Left cardiac atrium (tissue), 4 donors: Measurements from ENCODE around the gene TMEM130. TPM values are rescaled to one million over a fixed set of nuclear protein-coding genes. Genes with fewer than 3 reads are reported as not detected.
A peak's percentile ranks its signal among the peaks of the same experiment; 100 is the strongest.
"Not testable (repeated sequence)": the region's sequence is repeated elsewhere in the genome, so short reads cannot be mapped to it uniquely, and the experiment has no call there.

Experiments used
- ATAC-seq, 2 donors: fragments of 200-7000 bp; cut with Tn5 transposase; one replicate each; pipeline ENCODE4 v1.9.1; 2020; ENCODE audit warnings: mild to moderate bottlenecking in 2 of 2, moderate library complexity in 2 of 2
- DNase-seq: peaks from one replicate; pipeline ENCODE4 v3.0.0-alpha.2; 2020
- intact Hi-C, 2 donors: fragments of 100-400 bp; cut with DNase I; formaldehyde crosslinking; loops; one replicate each; pipeline versions ENCODE4 v1.14.1 to v1.15.1; 2022 to 2023
- total RNA-seq, 2 donors: library from RNA; stranded (reverse); fragmentation: NEBNext Ultra II Directional; extraction: Animal tissue kit (Norgen Biotek cat#: 25700); gene quantifications; one replicate each; pipeline ENCODE4 v1.2.1, GENCODE V29; 2021
- donor health status: DM: no; HTN: yes; CAD: no.
- donor health status: DM: no; HTN: yes; CAD: no; lungs with severe emphysema.
- donor health status: DM: yes; HTN: yes; CAD: no.
- donor health status: Dilated cardiomyopathy.

TMEM130 gene
- total RNA-seq, 2 donors from 2014 or later, result 0.27 TPM; not detected in 1

- intact Hi-C loops, result no loop called here
- ATAC-seq (peak; percentile 22 to 23), DNase-seq (no peak)
Measured at GRCh38 chr7:98879198-98879978, 9.6 kb upstream of the TMEM130 start.

DNA sequence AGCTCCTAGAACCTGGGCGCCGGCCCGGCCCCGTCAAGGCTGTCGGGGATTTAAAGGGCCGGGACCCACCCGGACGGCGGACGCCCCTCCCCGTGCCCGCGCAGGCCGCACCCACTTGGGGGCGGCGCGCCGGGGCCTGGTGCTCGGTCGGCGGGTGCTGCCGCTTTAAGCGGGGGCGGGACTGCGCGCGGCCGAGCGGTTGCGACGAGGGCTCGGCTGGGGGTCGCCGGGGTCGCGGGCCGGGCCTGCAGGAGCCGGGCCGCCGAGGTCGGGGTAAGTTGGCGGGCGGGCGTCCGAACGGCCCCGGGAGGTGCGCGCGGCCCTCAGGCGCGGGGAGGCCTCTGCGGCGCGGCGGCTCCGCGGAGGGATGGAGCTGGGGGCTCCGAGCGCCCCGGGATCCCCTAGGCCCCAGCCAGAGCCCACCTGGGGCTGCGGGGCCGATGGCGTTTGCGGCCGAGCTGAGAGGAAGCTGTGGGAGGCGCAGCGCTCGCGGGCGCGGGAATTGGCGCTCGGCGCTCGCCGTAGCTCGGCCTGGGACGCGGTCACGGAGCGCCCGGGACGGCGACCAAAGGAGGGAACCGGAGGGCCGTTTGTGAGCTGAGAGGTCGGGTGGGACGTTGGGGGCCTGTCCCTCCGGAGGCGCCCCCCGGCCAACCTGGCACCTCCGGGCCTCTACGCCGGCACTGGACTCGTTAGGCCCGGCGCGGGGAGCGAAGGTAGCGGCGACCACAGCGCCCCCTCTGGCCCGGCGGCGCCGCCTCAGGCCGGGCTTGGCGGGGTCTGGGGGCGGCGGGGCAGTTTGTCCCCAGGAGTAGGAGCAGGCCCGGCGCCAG is 8.8 kb upstream of the TMEM130 start, which contains the start of gene TRRAP:
Gene TRRAP (plus strand): TSS at position 168 of the 833 bp plus-strand sequence. CDS start 2,619 bp downstream, outside the sequence.
- intact Hi-C loops, result no loop called here
- ATAC-seq, result peak; percentile 90 to 94
- peak; percentile 81 for DNase-seq

DNA sequence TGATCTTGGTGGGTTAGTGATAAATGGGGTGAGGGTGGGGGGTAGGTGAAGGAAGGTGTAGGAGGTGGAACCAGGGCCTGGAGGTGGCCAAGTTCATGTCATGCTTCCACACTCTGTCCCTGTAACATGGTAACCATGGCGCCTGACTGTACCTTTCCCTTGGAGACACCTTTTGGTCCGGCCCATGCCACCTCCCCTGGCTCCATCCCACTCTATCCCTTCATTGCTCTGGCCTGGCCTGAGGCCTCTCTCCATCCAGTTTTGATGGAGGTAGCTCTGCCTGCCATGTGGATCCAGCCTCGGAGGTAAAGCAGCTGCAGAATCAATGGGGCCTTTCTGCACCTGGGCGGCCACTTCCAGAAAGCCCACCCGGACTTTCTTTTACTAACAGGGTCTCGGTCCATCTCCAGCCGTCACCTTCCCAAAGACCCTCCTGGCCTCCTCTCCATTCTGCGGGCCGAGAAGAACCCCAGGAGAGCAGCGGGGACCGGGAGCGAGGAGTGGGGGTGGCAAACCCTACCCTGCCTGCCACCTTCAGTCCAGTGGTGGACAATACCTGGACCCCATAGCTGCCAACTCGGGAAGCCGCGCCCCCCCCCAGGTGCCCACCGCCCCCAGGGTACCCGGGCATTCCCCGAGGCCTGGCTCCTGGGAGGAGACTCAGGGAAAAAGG is 8.0 kb upstream of the TMEM130 start:
- DNase-seq, result no peak
- intact Hi-C loops, result no loop called here
- peak in 1 of 2 donors; percentile 3 for ATAC-seq

- intact Hi-C loops, result no loop called here
- DNase-seq (no peak), ATAC-seq (no peak)
Measured at GRCh38 chr7:98877146-98877545, 7.3 kb upstream of the TMEM130 start.

DNA sequence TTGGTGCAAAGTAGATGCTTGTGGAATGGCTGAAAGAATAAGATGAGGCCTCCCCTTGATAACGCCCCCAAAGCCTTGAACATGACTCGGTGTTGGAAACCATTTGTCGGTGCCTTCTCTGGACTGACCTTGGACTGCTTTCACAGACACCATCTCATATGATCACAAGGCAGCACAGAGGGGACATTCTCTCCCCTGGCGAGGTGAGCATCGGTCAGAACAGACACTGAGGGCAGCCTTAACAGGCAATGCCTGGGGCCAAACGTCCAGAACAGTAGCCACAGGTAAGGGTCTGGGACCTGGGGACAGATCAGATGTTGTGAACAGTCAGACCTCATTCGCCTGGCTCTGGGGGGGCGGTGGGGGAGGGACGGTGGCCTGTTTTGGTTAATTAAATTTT is 5.7 kb upstream of the TMEM130 start:
- DNase-seq (no peak), ATAC-seq (no peak)
- intact Hi-C loops, result no loop called here

- ATAC-seq (no peak), DNase-seq (no peak)
- intact Hi-C loops, result no loop called here
Measured at GRCh38 chr7:98874942-98875341, 5.1 kb upstream of the TMEM130 start.

- ATAC-seq, intact Hi-C loops, DNase-seq: not testable (repeated sequence)
Measured at GRCh38 chr7:98873610-98874009, 3.8 kb upstream of the TMEM130 start.

GRCh38 chr7:98872328-98872924 is 2.6 kb upstream of the TMEM130 start:
- DNase-seq (no peak), ATAC-seq (no peak)
- intact Hi-C loops, result no loop called here

DNA sequence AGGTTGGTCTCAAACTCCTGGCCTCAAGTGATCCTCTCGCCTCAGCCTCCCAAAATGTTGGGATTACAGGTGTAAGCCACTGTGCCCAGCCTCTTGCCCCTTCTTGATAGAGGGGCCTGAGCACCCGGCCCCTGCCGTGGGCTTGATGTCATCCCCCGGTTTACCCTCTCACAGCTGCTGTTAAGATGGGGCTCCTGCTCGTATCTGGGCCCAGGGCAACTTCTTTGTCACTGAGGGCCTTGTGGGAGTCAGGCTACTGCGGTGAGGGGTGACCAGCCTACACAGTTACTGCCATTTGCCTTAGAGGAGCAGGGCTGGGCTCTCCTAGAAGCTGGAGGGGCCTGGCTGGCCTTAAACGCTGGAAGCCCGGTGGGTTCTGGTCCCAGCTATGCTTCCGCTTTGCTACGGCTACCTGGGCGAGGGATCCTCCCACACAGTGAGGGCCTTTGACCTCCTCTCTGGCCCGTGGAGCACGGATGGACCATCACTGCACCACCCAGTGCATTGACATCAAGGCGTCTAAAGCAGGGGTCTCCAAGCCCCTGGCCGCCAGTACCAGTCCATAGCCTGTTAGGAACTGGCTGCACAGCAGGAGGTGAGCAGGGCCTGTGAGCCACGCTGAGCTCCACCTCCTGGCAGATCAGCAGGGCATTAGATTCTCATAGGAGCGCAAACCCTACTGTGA is 1.1 kb upstream of the TMEM130 start:
- intact Hi-C loops, result no loop called here
- DNase-seq, result no peak
- no peak for ATAC-seq

- peak; percentile 55 for DNase-seq
Measured at GRCh38 chr7:98870121-98870651, 372 bp upstream of the TMEM130 start.

GRCh38 chr7:98869027-98869596 is 702 bp downstream of the TMEM130 start:
- intact Hi-C loops, result no loop called here
- ATAC-seq (no peak), DNase-seq (no peak)

More at GRCh38 chr7:98870121-98870651, 372 bp upstream of the TMEM130 start:
- peak; percentile 44 to 51 for ATAC-seq
- intact Hi-C loops, result no loop called here

- DNase-seq, result no peak
- intact Hi-C loops, result no loop called here
- no peak for ATAC-seq
Measured at GRCh38 chr7:98868450-98868849, 1.4 kb downstream of the TMEM130 start.

- ATAC-seq, result no peak
- DNase-seq, result no peak
- intact Hi-C loops, result no loop called here
Measured at GRCh38 chr7:98866765-98867164, 3.0 kb downstream of the TMEM130 start.

DNA sequence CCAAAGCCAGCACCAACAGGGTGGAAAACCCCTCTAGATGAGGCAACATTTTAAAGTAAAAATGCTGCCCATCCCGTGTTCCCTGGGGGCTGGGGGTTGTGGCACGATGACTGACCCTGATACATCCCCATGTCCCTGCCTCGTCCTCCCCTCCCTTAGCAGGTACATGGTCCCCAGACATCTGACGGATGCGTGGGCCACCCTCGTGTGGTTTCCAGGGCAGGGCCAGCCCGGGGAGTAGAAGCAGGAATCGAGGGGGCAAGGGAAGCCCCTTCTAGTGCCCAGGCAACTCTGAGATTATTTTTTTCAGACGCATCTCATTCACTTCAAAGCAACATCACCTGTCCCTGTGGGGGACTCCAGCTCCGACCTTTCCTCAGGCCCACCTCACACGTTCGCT is 3.5 kb downstream of the TMEM130 start:
- ATAC-seq (no peak), DNase-seq (no peak)
- intact Hi-C loops, result no loop called here

GRCh38 chr7:98864731-98865453 is 4.9 kb downstream of the TMEM130 start:
- ATAC-seq, result no peak
- intact Hi-C loops, result no loop called here

GRCh38 chr7:98863601-98864000 is 6.2 kb downstream of the TMEM130 start:
- DNase-seq, result no peak
- intact Hi-C loops, result no loop called here
- no peak for ATAC-seq

More at GRCh38 chr7:98864731-98865453, 4.9 kb downstream of the TMEM130 start:
- DNase-seq, result no peak

GRCh38 chr7:98862716-98863420 is 6.9 kb downstream of the TMEM130 start:
- no peak for ATAC-seq
- DNase-seq, result no peak
- intact Hi-C loops, result no loop called here
